ENCODE measurements around the gene RANBP3. TPM values are rescaled to one million over a fixed set of nuclear protein-coding genes. Genes with fewer than 3 reads are reported as not detected.
A peak's percentile ranks its signal among the peaks of the same experiment; 100 is the strongest.

The RANBP3 gene
- total RNA-seq, 6 donors from 2014 or later, result 64.4 to 116 (median 68.5) TPM

GRCh38 chr19:5960005-5961001, 17.6 kb downstream of the RANBP3 start:
- H3K36me3 ChIP-seq, result no peaks in the 10 kb centered on the region
- ATAC-seq (ENCODE audit: low FRiP score in 2 of 2) (no peak), DNase-seq (no peak)
- H3K4me3 ChIP-seq, result no peak overlapping the region
- 54 to 65% methylated on average over 15 to 18 of the region's 18 CpGs for WGBS, 2 donors
- peak overlapping the region; percentile 75 to 89 (median 86) for H3K27ac ChIP-seq
- no peaks in the 10 kb centered on the region for H3K27me3 ChIP-seq
- H3K9me3 ChIP-seq, result no peaks in the 10 kb centered on the region
- peaks cover 67 to 84% (median 69%) of the 10 kb centered on the region in 4 donors for H3K4me1 ChIP-seq
- no peak for TF ChIP-seq CTCF (IDR thresholded peaks at IDR 0.05)
- TF ChIP-seq POLR2AphosphoS5 (IDR thresholded peaks at IDR 0.05), result no peak
- TF ChIP-seq POLR2A (IDR thresholded peaks at IDR 0.05), result no peak
- no peak for TF ChIP-seq EP300 (IDR thresholded peaks at IDR 0.05)

- no peak overlapping the region for H3K4me3 ChIP-seq
- H3K36me3 ChIP-seq, result no peaks in the 10 kb centered on the region
- whole genome bisulfite sequencing, 2 donors, result 86 to 87% methylated on average over 12 to 14 of the region's 14 CpGs
- peaks cover 67 to 84% (median 69%) of the 10 kb centered on the region in 4 donors for H3K4me1 ChIP-seq
- no peaks in the 10 kb centered on the region for H3K9me3 ChIP-seq
- peak overlapping the region; percentile 75 to 89 (median 86) for H3K27ac ChIP-seq
- no peak for ATAC-seq (ENCODE audit: low FRiP score in 2 of 2)
- DNase-seq, result no peak
- no peaks in the 10 kb centered on the region for H3K27me3 ChIP-seq
- TF ChIP-seq POLR2A (IDR thresholded peaks at IDR 0.05) (no peak), POLR2AphosphoS5 (IDR thresholded peaks at IDR 0.05) (no peak), EP300 (IDR thresholded peaks at IDR 0.05) (no peak), CTCF (IDR thresholded peaks at IDR 0.05) (no peak)
Measured at GRCh38 chr19:5959260-5960004, 18.5 kb downstream of the RANBP3 start.

GRCh38 chr19:5958851-5959122, 19.2 kb downstream of the RANBP3 start:
- Histone ChIP-seq H3K27me3 (no peaks in the 10 kb centered on the region), H3K9me3 (no peaks in the 10 kb centered on the region), H3K4me1 (peaks cover 71 to 84% (median 72%) of the 10 kb centered on the region in 4 donors), H3K36me3 (no peaks in the 10 kb centered on the region), H3K4me3 (no peak overlapping the region), H3K27ac (peak overlapping the region in 1 of 4 donors; percentile 75)
- DNase-seq (peak in 1 of 2 donors; percentile 72), ATAC-seq (ENCODE audit: low FRiP score in 2 of 2) (no peak)
- TF ChIP-seq POLR2AphosphoS5 (IDR thresholded peaks at IDR 0.05) (no peak), POLR2A (IDR thresholded peaks at IDR 0.05) (no peak), CTCF (IDR thresholded peaks at IDR 0.05) (no peak), EP300 (IDR thresholded peaks at IDR 0.05) (no peak)
- 85 to 96% methylated on average over 3 to 10 of the region's 10 CpGs for WGBS, 2 donors

- H3K27me3 ChIP-seq, result no peaks in the 10 kb centered on the region
- H3K27ac ChIP-seq, result peak overlapping the region in 1 of 4 donors; percentile 75
- H3K4me3 ChIP-seq, result no peak overlapping the region
- no peak for ATAC-seq (ENCODE audit: low FRiP score in 2 of 2)
- H3K9me3 ChIP-seq, result no peaks in the 10 kb centered on the region
- no peak for TF ChIP-seq EP300 (IDR thresholded peaks at IDR 0.05)
- no peak for TF ChIP-seq POLR2AphosphoS5 (IDR thresholded peaks at IDR 0.05)
- no peak for TF ChIP-seq CTCF (IDR thresholded peaks at IDR 0.05)
- no peak for TF ChIP-seq POLR2A (IDR thresholded peaks at IDR 0.05)
- DNase-seq, result no peak
- 84 to 88% methylated on average over 16 of the region's 21 CpGs for WGBS, 2 donors
- peaks cover 72 to 85% (median 73%) of the 10 kb centered on the region in 4 donors for H3K4me1 ChIP-seq
- H3K36me3 ChIP-seq, result no peaks in the 10 kb centered on the region
Measured at GRCh38 chr19:5958074-5958850, 19.7 kb downstream of the RANBP3 start.

Data from upper lobe of left lung (tissue), 6 donors.